HepG2 (cell line): ENCODE measurements around the gene SMPD3.

Experiments used
- CHD2 ChIP-seq: IDR thresholded peaks from 2 replicates; pipeline ENCODE4 v1.6.1; 2011; ENCODE audit warnings: low read depth, low read length, improper control_type of control experiment
- JUNB ChIP-seq: sonication (generic); formaldehyde crosslinking; IDR thresholded peaks from 2 replicates; pipeline ENCODE4 v1.8.0; 2022; ENCODE audit warnings: missing genetic modification reagents, mild to moderate bottlenecking, borderline replicate concordance
- POLR2AphosphoS5 ChIP-seq: IDR thresholded peaks from 2 replicates; pipeline ENCODE4 v1.6.1; 2012; ENCODE audit warnings: low read depth, low read length
- TF ChIP-seq, protein P1 (sequence below): sonication (generic); formaldehyde crosslinking; IDR thresholded peaks from 2 replicates; pipeline ENCODE4 v1.5.0; 2020; ENCODE audit warnings: mild to moderate bottlenecking, missing genetic modification reagents, moderate library complexity
- TF ChIP-seq, protein P2 (sequence below): sonication (generic); formaldehyde crosslinking; conservative IDR thresholded peaks from 2 replicates; pipeline ENCODE4 v1.4.0; 2020; ENCODE audit warnings: missing genetic modification reagents

DNA sequence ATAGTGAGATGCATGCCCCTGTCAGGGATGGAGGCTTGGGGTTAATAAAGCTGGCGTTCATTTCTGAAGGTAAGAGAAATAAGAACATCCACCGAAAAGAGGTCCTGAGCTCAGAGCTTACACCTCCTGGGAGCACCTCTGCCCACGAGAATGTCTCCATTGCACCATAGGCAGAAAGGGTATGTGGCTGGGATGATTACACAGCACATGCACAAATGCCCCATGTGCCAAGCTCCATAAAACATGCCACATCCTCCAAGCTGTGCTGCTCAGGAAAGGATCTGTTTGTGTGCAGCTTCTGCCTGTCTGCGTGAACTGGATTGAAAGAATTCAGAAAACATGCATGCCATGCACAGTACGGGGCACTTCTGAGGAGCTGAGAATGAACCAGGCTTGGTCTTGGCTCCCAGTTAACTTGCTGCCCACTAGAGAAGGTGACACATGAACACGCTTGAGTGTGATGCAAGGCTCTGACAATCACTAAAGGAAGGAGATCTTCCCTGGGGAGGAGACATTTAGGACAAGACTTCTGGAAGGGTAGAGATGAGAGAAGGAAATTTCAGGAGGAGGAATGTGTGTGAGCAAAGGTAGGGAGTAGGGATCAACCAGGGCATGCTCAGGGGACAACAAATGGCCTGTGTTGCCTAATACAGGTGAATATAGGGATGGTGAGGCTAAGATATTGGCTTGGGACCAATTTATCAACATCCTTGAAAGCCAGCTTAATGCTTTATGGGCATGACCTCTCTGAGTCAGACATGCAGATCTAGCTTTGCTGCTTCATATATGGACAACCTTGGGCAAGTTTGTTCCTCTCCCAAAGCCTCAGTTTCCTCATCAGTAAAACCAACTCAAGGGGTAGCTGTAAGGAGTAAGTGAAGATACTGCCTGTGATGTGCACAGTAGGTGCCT, 32.0 kb upstream of the SMPD3 start:
- TF ChIP-seq JUNB (CRISPR knock-in tag) (no peak), POLR2AphosphoS5 (no peak), CHD2 (no peak)
- TF ChIP-seq, protein P1, sequence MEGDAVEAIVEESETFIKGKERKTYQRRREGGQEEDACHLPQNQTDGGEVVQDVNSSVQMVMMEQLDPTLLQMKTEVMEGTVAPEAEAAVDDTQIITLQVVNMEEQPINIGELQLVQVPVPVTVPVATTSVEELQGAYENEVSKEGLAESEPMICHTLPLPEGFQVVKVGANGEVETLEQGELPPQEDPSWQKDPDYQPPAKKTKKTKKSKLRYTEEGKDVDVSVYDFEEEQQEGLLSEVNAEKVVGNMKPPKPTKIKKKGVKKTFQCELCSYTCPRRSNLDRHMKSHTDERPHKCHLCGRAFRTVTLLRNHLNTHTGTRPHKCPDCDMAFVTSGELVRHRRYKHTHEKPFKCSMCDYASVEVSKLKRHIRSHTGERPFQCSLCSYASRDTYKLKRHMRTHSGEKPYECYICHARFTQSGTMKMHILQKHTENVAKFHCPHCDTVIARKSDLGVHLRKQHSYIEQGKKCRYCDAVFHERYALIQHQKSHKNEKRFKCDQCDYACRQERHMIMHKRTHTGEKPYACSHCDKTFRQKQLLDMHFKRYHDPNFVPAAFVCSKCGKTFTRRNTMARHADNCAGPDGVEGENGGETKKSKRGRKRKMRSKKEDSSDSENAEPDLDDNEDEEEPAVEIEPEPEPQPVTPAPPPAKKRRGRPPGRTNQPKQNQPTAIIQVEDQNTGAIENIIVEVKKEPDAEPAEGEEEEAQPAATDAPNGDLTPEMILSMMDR (CRISPR knock-in tag): no peak
- TF ChIP-seq, protein P2, sequence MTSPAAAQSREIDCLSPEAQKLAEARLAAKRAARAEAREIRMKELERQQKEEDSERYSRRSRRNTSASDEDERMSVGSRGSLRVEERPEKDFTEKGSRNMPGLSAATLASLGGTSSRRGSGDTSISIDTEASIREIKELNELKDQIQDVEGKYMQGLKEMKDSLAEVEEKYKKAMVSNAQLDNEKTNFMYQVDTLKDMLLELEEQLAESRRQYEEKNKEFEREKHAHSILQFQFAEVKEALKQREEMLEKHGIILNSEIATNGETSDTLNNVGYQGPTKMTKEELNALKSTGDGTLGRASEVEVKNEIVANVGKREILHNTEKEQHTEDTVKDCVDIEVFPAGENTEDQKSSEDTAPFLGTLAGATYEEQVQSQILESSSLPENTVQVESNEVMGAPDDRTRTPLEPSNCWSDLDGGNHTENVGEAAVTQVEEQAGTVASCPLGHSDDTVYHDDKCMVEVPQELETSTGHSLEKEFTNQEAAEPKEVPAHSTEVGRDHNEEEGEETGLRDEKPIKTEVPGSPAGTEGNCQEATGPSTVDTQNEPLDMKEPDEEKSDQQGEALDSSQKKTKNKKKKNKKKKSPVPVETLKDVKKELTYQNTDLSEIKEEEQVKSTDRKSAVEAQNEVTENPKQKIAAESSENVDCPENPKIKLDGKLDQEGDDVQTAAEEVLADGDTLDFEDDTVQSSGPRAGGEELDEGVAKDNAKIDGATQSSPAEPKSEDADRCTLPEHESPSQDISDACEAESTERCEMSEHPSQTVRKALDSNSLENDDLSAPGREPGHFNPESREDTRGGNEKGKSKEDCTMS: no peak
